ENCODE results near the gene RPL13A. TPM values are rescaled to one million over a fixed set of nuclear protein-coding genes. Genes with fewer than 3 reads are reported as not detected.

RPL13A gene
- total RNA-seq, 1 donor from 2014 or later, result 1,829 TPM

GRCh38 chr19:49496574-49497008 lies 9.2 kb downstream of the RPL13A start:
- H3K9me3 ChIP-seq, result no peaks in the 10 kb centered on the region
- DNase-seq (no peak), ATAC-seq (no peak)
- H3K4me3 ChIP-seq, result peak overlapping the region; percentile 98
- H3K36me3 ChIP-seq, result peaks cover 49% of the 10 kb centered on the region
- TF ChIP-seq, protein P1, sequence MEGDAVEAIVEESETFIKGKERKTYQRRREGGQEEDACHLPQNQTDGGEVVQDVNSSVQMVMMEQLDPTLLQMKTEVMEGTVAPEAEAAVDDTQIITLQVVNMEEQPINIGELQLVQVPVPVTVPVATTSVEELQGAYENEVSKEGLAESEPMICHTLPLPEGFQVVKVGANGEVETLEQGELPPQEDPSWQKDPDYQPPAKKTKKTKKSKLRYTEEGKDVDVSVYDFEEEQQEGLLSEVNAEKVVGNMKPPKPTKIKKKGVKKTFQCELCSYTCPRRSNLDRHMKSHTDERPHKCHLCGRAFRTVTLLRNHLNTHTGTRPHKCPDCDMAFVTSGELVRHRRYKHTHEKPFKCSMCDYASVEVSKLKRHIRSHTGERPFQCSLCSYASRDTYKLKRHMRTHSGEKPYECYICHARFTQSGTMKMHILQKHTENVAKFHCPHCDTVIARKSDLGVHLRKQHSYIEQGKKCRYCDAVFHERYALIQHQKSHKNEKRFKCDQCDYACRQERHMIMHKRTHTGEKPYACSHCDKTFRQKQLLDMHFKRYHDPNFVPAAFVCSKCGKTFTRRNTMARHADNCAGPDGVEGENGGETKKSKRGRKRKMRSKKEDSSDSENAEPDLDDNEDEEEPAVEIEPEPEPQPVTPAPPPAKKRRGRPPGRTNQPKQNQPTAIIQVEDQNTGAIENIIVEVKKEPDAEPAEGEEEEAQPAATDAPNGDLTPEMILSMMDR (IDR thresholded peaks at IDR 0.05), result no peak
- intact Hi-C loops (cut with DNase I), result no loop called here
- no peaks in the 10 kb centered on the region for H3K27me3 ChIP-seq
- peak overlapping the region; percentile 93 for H3K27ac ChIP-seq
- peaks cover 38% of the 10 kb centered on the region for H3K4me1 ChIP-seq

DNA sequence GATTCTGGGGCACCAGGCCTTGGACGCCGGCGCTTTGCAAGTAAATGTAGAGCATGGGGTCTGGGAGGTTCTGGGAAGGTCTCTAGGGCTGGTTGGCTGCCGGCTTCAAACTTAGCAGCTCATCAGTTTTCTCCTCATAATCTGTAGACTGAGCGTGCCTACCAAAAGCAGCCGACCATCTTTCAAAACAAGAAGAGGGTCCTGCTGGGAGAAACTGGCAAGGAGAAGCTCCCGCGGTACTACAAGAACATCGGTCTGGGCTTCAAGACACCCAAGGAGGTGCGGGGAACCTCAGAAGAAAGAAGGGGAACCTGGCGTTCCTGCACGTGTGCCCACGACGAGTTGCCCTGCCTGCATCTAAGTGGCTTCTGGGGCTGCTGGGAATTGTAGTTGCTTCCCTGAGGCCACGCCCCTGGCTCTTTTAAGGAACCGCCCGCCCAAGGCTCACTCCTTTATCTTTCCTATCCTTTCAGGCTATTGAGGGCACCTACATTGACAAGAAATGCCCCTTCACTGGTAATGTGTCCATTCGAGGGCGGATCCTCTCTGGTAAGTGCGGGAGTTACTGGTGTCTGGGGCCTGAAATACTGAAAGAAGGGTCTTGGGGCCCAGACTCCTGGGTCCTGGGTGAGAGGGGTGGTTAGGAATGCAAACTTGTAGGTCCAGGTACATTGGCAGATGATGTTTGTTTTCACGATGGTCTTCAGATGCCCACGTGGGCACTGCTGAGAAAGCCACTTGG lies 9.8 kb downstream of the RPL13A start:
- ATAC-seq (peak; percentile 53), DNase-seq (peak; percentile 88)
- peaks cover 38% of the 10 kb centered on the region for H3K4me1 ChIP-seq
- no peaks in the 10 kb centered on the region for H3K9me3 ChIP-seq
- H3K36me3 ChIP-seq, result peaks cover 43% of the 10 kb centered on the region
- H3K27me3 ChIP-seq, result no peaks in the 10 kb centered on the region
- TF ChIP-seq, protein P1 (IDR thresholded peaks at IDR 0.05), result no peak
- peak overlapping the region; percentile 98 for H3K4me3 ChIP-seq
- intact Hi-C loops (cut with DNase I), result no loop called here
- H3K27ac ChIP-seq, result peak overlapping the region; percentile 93

DNA sequence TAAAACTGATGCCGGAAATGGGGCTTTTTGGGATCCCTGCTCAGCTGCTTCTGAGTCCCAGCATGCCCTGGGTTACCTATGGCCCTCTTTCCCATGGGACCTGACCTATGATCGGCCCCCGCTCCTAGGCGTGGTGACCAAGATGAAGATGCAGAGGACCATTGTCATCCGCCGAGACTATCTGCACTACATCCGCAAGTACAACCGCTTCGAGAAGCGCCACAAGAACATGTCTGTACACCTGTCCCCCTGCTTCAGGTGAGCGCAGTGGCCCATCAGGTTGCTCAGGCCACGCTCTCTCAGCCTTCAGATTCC lies 10.3 kb downstream of the RPL13A start:
- peak overlapping the region; percentile 93 for H3K27ac ChIP-seq
- H3K4me3 ChIP-seq, result peak overlapping the region; percentile 98
- no peaks in the 10 kb centered on the region for H3K27me3 ChIP-seq
- ATAC-seq (no peak), DNase-seq (no peak)
- peaks cover 38% of the 10 kb centered on the region for H3K4me1 ChIP-seq
- TF ChIP-seq, protein P1 (IDR thresholded peaks at IDR 0.05), result no peak
- no peaks in the 10 kb centered on the region for H3K9me3 ChIP-seq
- intact Hi-C loops (cut with DNase I), result no loop called here
- H3K36me3 ChIP-seq, result peaks cover 38% of the 10 kb centered on the region

DNA sequence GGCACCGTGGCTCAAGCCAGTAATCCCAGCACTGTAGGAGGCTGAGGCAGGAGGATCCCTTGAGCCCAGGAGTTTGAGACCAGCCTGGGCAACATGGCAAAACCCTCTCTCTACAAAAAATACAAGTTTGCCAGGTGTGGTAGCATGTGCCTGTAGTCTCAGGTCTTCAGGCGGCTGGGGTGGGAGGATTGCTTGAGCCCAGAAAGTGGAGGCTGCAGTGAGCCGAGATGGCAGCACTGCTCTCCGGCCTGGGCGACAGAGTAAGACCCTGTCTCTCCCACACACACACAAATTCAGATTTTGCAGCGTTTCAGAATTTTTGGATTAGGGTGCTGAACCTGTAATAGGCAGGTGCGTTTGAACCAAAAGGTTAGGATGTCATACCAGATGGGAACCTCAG lies 11.1 kb downstream of the RPL13A start:
- Histone ChIP-seq H3K4me3 (peak overlapping the region; percentile 52), H3K27ac (no peak overlapping the region), H3K9me3 (no peaks in the 10 kb centered on the region), H3K27me3 (no peaks in the 10 kb centered on the region), H3K4me1 (peaks cover 38% of the 10 kb centered on the region), H3K36me3 (peaks cover 31% of the 10 kb centered on the region)
- ATAC-seq (no peak), DNase-seq (no peak)
- intact Hi-C loops (cut with DNase I), result no loop called here
- TF ChIP-seq, protein P1 (IDR thresholded peaks at IDR 0.05), result no peak

- no peak for DNase-seq
- H3K4me3 ChIP-seq, result peak overlapping the region; percentile 52
- TF ChIP-seq, protein P1 (IDR thresholded peaks at IDR 0.05), result no peak
- peaks cover 31% of the 10 kb centered on the region for H3K36me3 ChIP-seq
- intact Hi-C loops (cut with DNase I), result no loop called here
- H3K27ac ChIP-seq, result peak overlapping the region; percentile 78
- H3K27me3 ChIP-seq, result no peaks in the 10 kb centered on the region
- H3K9me3 ChIP-seq, result no peaks in the 10 kb centered on the region
- no peak for ATAC-seq
- H3K4me1 ChIP-seq, result peaks cover 38% of the 10 kb centered on the region
These were observed 11.7 kb downstream of the RPL13A start for GRCh38 chr19:49499030-49499670.
